Measurements from ENCODE around the gene CPAMD8. TPM values are rescaled to one million over a fixed set of nuclear protein-coding genes. Genes with fewer than 3 reads are reported as not detected.
A peak's percentile ranks its signal among the peaks of the same experiment; 100 is the strongest.

Gene CPAMD8
- total and polyA plus RNA-seq, 9 of the 15 experiments (the other 6 are each of a cell fraction or from before 2014, with no cell fraction given) = 0.20 to 2.1 (median 1.3) TPM

- TF ChIP-seq ZBTB40 (IDR thresholded peaks at IDR 0.05) = no peak
- TF ChIP-seq ZBTB40 (CRISPR knock-in tag; IDR thresholded peaks at IDR 0.05) = peak; percentile 65
- 0 out of 2 replicates have a peak, but pooled peaks have one; percentile 4 for TF ChIP-seq CEBPG (CRISPR knock-in tag; IDR thresholded peaks at IDR 0.05)
- no peak for TF ChIP-seq CEBPG (tag; conservative IDR thresholded peaks at IDR 0.05 in 1 of 2, IDR thresholded peaks at IDR 0.05 in 1 of 2)
- TF ChIP-seq TEAD2 (tag; IDR thresholded peaks at IDR 0.05) = 0 out of 2 replicates have a peak, but pooled peaks have one; percentile 13
- 0 out of 4 replicates have a peak, but pooled peaks of 1 of the 2 experiments have one; percentile 26 for TF ChIP-seq FOXA3 (CRISPR knock-in tag; conservative IDR thresholded peaks at IDR 0.05 in 1 of 2, IDR thresholded peaks at IDR 0.05 in 1 of 2)
- TF ChIP-seq, protein P1, sequence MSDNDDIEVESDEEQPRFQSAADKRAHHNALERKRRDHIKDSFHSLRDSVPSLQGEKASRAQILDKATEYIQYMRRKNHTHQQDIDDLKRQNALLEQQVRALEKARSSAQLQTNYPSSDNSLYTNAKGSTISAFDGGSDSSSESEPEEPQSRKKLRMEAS (CRISPR knock-in tag; IDR thresholded peaks at IDR 0.05) = peak; percentile 86
- TF ChIP-seq MYC (IDR thresholded peaks at IDR 0.05; ENCODE audit: low read depth, low read length) = peak; percentile 84
- TF ChIP-seq MYC (CRISPR knock-in tag; IDR thresholded peaks at IDR 0.05; ENCODE audit: borderline replicate concordance, low read depth) = no peak; the same call in 1 of the 2 replicates
- TF ChIP-seq ZFP30 (CRISPR knock-in tag; IDR thresholded peaks at IDR 0.05; ENCODE audit: borderline replicate concordance) = no peak
- no peak for TF ChIP-seq RBM39 (optimal IDR thresholded peaks at IDR 0.05; ENCODE audit: low read depth, low read length)
- peak; percentile 64 for TF ChIP-seq E2F3 (CRISPR knock-in tag; IDR thresholded peaks at IDR 0.05)
- 0 out of 2 replicates have a peak, but pooled peaks have one; percentile 37 for TF ChIP-seq GATAD2A (IDR thresholded peaks at IDR 0.05)
Observed at GRCh38 chr19:16888629-16889365, 137.8 kb downstream of the CPAMD8 start, which contains the start of gene F2RL3 (continued).
